ENCODE results near the gene FRMPD1.

FRMPD1 gene

GRCh38 chr9:37682951-37683350, 32.2 kb downstream of the FRMPD1 start:
- no peak for DNase-seq (ENCODE audit: low spot score)

GRCh38 chr9:37683531-37684371, 33.0 kb downstream of the FRMPD1 start:
- no peak for DNase-seq (ENCODE audit: low spot score)

- DNase-seq (ENCODE audit: low spot score): no peak
These were observed 42.0 kb downstream of the FRMPD1 start for GRCh38 chr9:37692622-37693221.

- DNase-seq (ENCODE audit: low spot score): no peak
These were observed 42.5 kb downstream of the FRMPD1 start for GRCh38 chr9:37693260-37693659.

- no peak for DNase-seq (ENCODE audit: low spot score)
These were observed 43.6 kb downstream of the FRMPD1 start for GRCh38 chr9:37694355-37694754.

GRCh38 chr9:37696528-37696927, 45.8 kb downstream of the FRMPD1 start:
- no peak for DNase-seq (ENCODE audit: low spot score)

- no peak for DNase-seq (ENCODE audit: low spot score)
These were observed 49.4 kb downstream of the FRMPD1 start for GRCh38 chr9:37700131-37700530.

- no peak for DNase-seq (ENCODE audit: low spot score)
These were observed 50.1 kb downstream of the FRMPD1 start for GRCh38 chr9:37700900-37701299.

GRCh38 chr9:37705787-37706186, 55.0 kb downstream of the FRMPD1 start:
- DNase-seq (ENCODE audit: low spot score): no peak

GRCh38 chr9:37706290-37706689, 55.5 kb downstream of the FRMPD1 start:
- DNase-seq (ENCODE audit: low spot score): no peak

- no peak for DNase-seq (ENCODE audit: low spot score)
These were observed 57.0 kb downstream of the FRMPD1 start for GRCh38 chr9:37707748-37708147.

- DNase-seq (ENCODE audit: low spot score): no peak
These were observed 59.3 kb downstream of the FRMPD1 start for GRCh38 chr9:37710046-37710445.

GRCh38 chr9:37715260-37715659, 64.5 kb downstream of the FRMPD1 start:
- no peak for DNase-seq (ENCODE audit: low spot score)

GRCh38 chr9:37715991-37716505, 65.3 kb downstream of the FRMPD1 start:
- no peak for DNase-seq (ENCODE audit: low spot score)

- no peak for DNase-seq (ENCODE audit: low spot score)
These were observed 68.8 kb downstream of the FRMPD1 start for GRCh38 chr9:37719526-37719925.

- DNase-seq (ENCODE audit: low spot score): no peak
These were observed 76.3 kb downstream of the FRMPD1 start for GRCh38 chr9:37727013-37727412.

GRCh38 chr9:37729499-37729898, 78.7 kb downstream of the FRMPD1 start:
- DNase-seq (ENCODE audit: low spot score): no peak

GRCh38 chr9:37730256-37730655, 79.5 kb downstream of the FRMPD1 start:
- DNase-seq (ENCODE audit: low spot score): no peak

GRCh38 chr9:37730839-37731238, 80.1 kb downstream of the FRMPD1 start:
- no peak for DNase-seq (ENCODE audit: low spot score)

- no peak for DNase-seq (ENCODE audit: low spot score)
These were observed 81.5 kb downstream of the FRMPD1 start for GRCh38 chr9:37732086-37732741.

- no peak for DNase-seq (ENCODE audit: low spot score)
These were observed 82.2 kb downstream of the FRMPD1 start for GRCh38 chr9:37732952-37733351.

GRCh38 chr9:37739222-37739621, 88.5 kb downstream of the FRMPD1 start:
- no peak for DNase-seq (ENCODE audit: low spot score)

GRCh38 chr9:37740128-37740527, 89.4 kb downstream of the FRMPD1 start:
- DNase-seq (ENCODE audit: low spot score): no peak

All from AG08396 (cell line).